MV-4-11 (cell line): ENCODE data around the gene CYP2U1.
"Not testable (repeated sequence)": the region's sequence is repeated elsewhere in the genome, so short reads cannot be mapped to it uniquely, and the experiment has no call there.

Experiments
- DNase-seq: peaks from one replicate; lab custom pipeline; 2025; lab: John Stamatoyannopoulos, UW

The CYP2U1 gene

GRCh38 chr4:107930821-107931774 is at the start of gene CYP2U1:
Gene CYP2U1, plus strand, starts transcription at chr4:107931549. Its CDS starts 95 bp downstream, at chr4:107931644.
- peak; percentile 16 for DNase-seq

GRCh38 chr4:107885865-107886264 is 45.5 kb upstream of the CYP2U1 start:
- no peak for DNase-seq

GRCh38 chr4:107888237-107888636 is 43.1 kb upstream of the CYP2U1 start:
- DNase-seq = no peak

GRCh38 chr4:107890779-107891178 is 40.6 kb upstream of the CYP2U1 start:
- DNase-seq = no peak

GRCh38 chr4:107891299-107891698 is 40.0 kb upstream of the CYP2U1 start:
- no peak for DNase-seq

GRCh38 chr4:107893171-107894137 is 37.9 kb upstream of the CYP2U1 start:
- no peak for DNase-seq

- no peak for DNase-seq
Measured at GRCh38 chr4:107894138-107894603, 37.2 kb upstream of the CYP2U1 start.

- no peak for DNase-seq
Measured at GRCh38 chr4:107896158-107896645, 35.1 kb upstream of the CYP2U1 start.

GRCh38 chr4:107896646-107897045 is 34.7 kb upstream of the CYP2U1 start:
- DNase-seq = no peak

- DNase-seq = no peak
Measured at GRCh38 chr4:107897823-107898222, 33.5 kb upstream of the CYP2U1 start.

GRCh38 chr4:107900067-107900466 is 31.3 kb upstream of the CYP2U1 start:
- no peak for DNase-seq

GRCh38 chr4:107900508-107900907 is 30.8 kb upstream of the CYP2U1 start:
- DNase-seq = no peak

- no peak for DNase-seq
Measured at GRCh38 chr4:107901213-107901934, 30.0 kb upstream of the CYP2U1 start.

- DNase-seq = no peak
Measured at GRCh38 chr4:107902715-107903114, 28.6 kb upstream of the CYP2U1 start.

GRCh38 chr4:107905082-107905481 is 26.3 kb upstream of the CYP2U1 start:
- not testable (repeated sequence) for DNase-seq

- no peak for DNase-seq
Measured at GRCh38 chr4:107906458-107907100, 24.8 kb upstream of the CYP2U1 start.

- DNase-seq = no peak
Measured at GRCh38 chr4:107908377-107908776, 23.0 kb upstream of the CYP2U1 start.

GRCh38 chr4:107913283-107913899 is 18.0 kb upstream of the CYP2U1 start:
- peak; percentile 54 for DNase-seq

GRCh38 chr4:107915220-107915619 is 16.1 kb upstream of the CYP2U1 start:
- no peak for DNase-seq

GRCh38 chr4:107916623-107917022 is 14.7 kb upstream of the CYP2U1 start:
- no peak for DNase-seq

- no peak for DNase-seq
Measured at GRCh38 chr4:107917500-107917899, 13.8 kb upstream of the CYP2U1 start.
